ENCODE data around the gene GRPR.

DNA sequence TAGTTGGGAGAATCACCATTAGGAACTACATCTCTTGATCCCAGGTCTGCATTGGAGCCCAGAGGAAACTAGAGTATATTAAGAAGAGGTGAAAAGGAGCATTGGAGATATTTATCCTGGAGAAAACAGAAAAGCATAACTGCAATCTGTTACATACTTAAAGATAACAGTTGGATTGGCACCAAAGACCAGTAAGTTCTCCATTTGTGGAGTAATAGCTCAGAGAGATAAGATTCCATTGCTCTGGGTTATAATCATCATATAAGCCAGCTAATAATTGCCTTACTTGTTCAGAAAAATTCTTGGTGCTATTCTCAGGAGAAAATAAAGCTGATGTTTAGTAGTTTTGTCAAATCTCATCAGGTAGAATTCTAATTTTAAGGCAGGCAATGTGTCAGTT lies 20.6 kb downstream of the GRPR start:
- no peak for TF ChIP-seq POLR2A (IDR thresholded peaks at IDR 0.05)
- TF ChIP-seq, protein P1, sequence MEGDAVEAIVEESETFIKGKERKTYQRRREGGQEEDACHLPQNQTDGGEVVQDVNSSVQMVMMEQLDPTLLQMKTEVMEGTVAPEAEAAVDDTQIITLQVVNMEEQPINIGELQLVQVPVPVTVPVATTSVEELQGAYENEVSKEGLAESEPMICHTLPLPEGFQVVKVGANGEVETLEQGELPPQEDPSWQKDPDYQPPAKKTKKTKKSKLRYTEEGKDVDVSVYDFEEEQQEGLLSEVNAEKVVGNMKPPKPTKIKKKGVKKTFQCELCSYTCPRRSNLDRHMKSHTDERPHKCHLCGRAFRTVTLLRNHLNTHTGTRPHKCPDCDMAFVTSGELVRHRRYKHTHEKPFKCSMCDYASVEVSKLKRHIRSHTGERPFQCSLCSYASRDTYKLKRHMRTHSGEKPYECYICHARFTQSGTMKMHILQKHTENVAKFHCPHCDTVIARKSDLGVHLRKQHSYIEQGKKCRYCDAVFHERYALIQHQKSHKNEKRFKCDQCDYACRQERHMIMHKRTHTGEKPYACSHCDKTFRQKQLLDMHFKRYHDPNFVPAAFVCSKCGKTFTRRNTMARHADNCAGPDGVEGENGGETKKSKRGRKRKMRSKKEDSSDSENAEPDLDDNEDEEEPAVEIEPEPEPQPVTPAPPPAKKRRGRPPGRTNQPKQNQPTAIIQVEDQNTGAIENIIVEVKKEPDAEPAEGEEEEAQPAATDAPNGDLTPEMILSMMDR (IDR thresholded peaks at IDR 0.05): no peak

Data from Peyer's patch (tissue), 4 donors.